Activated CD8-positive, alpha-beta T cell treated with anti-CD3 and anti-CD28 coated beads, Interleukin-2, amount 10 ng/mL, durations not matched to agents 7 days and 5 days (primary cell): ENCODE results near the gene DEUP1. TPM values are rescaled to one million over a fixed set of nuclear protein-coding genes. Genes with fewer than 3 reads are reported as not detected.

Experiments
- ATAC-seq: fragments of 150-1000 bp; cut with Tn5 transposase; one replicate; pipeline ENCODE4 v1.10.0; 2021; ENCODE audit warnings: moderate library complexity
- CTCF ChIA-PET: fragments of 350-600 bp; sonication (Branson Sonifier 250); formaldehyde crosslinking; loops from one replicate; lab custom pipeline; 2021; ENCODE audit warnings: antibody characterized with exemption; lab: Charles Lee
- POLR2A ChIA-PET: fragments of 350-600 bp; sonication (Branson Sonifier 250); formaldehyde crosslinking; loops from one replicate; lab custom pipeline; 2021; ENCODE audit warnings: antibody characterized with exemption; lab: Charles Lee
- DNase-seq: peaks from one replicate; pipeline ENCODE4 v3.0.0-alpha.2; 2020
- H3K27ac Mint-ChIP-seq: one replicate; pipeline ENCODE4 v1.8.0; 2021; ENCODE audit warnings: mild to moderate bottlenecking, mixed read lengths
- H3K27me3 Mint-ChIP-seq: one replicate; pipeline ENCODE4 v1.8.0; 2021; ENCODE audit warnings: low read depth, mixed read lengths
- H3K36me3 Mint-ChIP-seq: one replicate; pipeline ENCODE4 v1.8.0; 2021; ENCODE audit warnings: low read depth, mixed read lengths
- H3K4me1 Mint-ChIP-seq: one replicate; pipeline ENCODE4 v1.8.0; 2021; ENCODE audit warnings: low read depth, mixed read lengths
- H3K4me3 Mint-ChIP-seq: one replicate; pipeline ENCODE4 v1.8.0; 2021; ENCODE audit warnings: mild to moderate bottlenecking, mixed read lengths
- H3K9me3 Mint-ChIP-seq: one replicate; pipeline ENCODE4 v1.8.0; 2022; ENCODE audit warnings: mixed read lengths; ENCODE audit not compliant: insufficient read depth
- total RNA-seq, 2 experiments: library from RNA; stranded (reverse); gene quantifications; one replicate each; pipeline ENCODE4 v1.2.3, GENCODE V29; 2021

Gene DEUP1
- total RNA-seq, 2 experiments from 2014 or later: not detected

DNA sequence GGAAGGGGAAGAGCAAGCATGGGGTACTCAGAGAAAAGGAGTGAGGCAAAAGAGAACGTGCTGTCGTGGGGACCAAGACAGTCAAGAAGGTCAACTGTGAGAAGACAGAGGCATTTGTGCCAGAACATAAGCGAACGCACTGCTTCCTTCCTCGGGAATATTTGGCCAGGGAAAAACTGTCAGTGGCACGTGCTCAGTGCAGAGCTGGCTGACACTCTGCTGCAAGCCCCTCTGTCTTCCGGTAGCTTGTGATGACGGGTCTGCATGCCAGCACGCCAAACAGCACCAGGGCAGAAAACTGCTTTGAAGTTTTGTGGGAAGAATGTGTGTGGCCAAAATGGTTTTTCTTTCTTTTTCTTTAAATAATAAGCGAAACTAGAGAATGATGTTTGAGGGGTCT is 152.0 kb downstream of the DEUP1 start:
- H3K4me3 Mint-ChIP-seq: no peak overlapping the region
- no peak for ATAC-seq
- no peak for DNase-seq
- H3K27ac Mint-ChIP-seq: no peak overlapping the region
- ChIA-PET CTCF (no interaction called here), POLR2A (no interaction called here)
- H3K36me3 Mint-ChIP-seq: no peaks in the 10 kb centered on the region
- no peaks in the 10 kb centered on the region for H3K4me1 Mint-ChIP-seq
- H3K27me3 Mint-ChIP-seq: no peaks in the 10 kb centered on the region
- H3K9me3 Mint-ChIP-seq: no peaks in the 10 kb centered on the region

DNA sequence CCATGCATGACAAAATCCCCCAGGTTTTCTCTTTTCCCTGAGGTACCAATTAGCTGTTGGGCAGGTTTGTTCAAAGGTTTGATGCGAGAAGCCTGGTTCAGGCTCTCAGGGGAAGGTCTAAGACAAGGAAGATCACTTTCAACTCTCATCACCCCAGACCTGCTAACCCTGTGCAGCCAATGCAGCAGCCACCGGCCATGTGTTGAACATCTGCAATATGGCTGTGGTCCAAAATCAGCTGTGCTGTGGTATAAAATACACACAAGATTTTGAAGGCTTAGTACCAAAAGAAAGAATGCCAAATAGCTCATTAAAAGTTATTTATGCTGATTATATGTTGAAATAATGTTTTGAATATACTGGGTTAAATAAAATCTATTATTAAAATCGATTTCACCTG is 154.2 kb downstream of the DEUP1 start:
- no peak overlapping the region for H3K4me3 Mint-ChIP-seq
- ChIA-PET CTCF (interaction anchor here (1.2 kb wide), 1 partner anchor 41 kb away, joined by 7 read pairs; no protein-coding TSS in a partner anchor), POLR2A (no interaction called here)
- DNase-seq (no peak), ATAC-seq (no peak)
- no peaks in the 10 kb centered on the region for H3K27me3 Mint-ChIP-seq
- H3K36me3 Mint-ChIP-seq: no peaks in the 10 kb centered on the region
- no peaks in the 10 kb centered on the region for H3K4me1 Mint-ChIP-seq
- no peaks in the 10 kb centered on the region for H3K9me3 Mint-ChIP-seq
- H3K27ac Mint-ChIP-seq: no peak overlapping the region

DNA sequence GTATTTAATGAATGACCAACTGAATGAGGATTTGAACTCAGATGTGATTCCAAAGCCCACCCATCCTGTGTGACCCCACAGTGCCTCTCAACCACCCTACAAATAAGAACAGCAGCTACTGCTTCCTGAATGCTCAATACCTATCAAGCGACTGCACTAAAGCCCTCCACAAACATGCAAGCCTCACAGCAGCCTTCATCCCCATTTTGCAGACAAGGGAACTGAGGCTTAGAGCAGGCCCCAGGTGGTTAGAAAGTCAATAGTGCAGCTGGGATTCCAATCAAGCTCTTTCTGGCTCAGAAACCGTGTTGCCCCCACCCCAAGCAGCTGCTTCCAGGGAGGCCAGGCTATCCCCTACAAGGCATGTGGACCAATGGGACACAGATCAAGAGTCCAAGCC is 155.4 kb downstream of the DEUP1 start:
- Mint-ChIP-seq H3K9me3 (no peaks in the 10 kb centered on the region), H3K36me3 (no peaks in the 10 kb centered on the region), H3K27me3 (no peaks in the 10 kb centered on the region), H3K4me1 (no peaks in the 10 kb centered on the region), H3K27ac (no peak overlapping the region), H3K4me3 (no peak overlapping the region)
- ATAC-seq: no peak
- ChIA-PET POLR2A (no interaction called here), CTCF (interaction anchor here (1.2 kb wide), 1 partner anchor 39 kb away, joined by 7 read pairs; no protein-coding TSS in a partner anchor)
- DNase-seq: no peak

DNA sequence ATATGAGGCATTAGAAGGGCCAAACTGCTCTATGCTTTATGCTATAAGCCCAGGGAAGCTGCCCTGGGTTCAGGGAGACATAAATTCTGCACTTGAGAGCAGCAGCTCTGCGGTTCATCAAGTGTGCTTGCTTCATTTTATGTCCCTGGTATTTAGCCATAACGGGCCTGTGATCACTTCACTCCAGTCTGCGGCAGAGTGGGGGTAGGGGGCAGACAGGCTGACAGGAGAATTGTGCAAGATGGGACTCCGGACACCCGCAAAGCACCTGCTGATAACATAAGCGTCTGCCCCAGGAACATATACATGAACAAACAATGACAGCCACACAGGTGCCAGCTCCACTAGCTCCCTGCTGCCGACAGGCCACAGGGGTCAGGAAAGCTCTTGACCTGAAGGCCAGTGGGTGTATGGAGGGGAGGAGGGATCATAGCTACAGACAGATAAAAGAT is 156.5 kb downstream of the DEUP1 start:
- Mint-ChIP-seq H3K27me3 (no peaks in the 10 kb centered on the region), H3K36me3 (no peaks in the 10 kb centered on the region), H3K27ac (no peak overlapping the region), H3K4me3 (no peak overlapping the region), H3K9me3 (no peaks in the 10 kb centered on the region), H3K4me1 (no peaks in the 10 kb centered on the region)
- DNase-seq: no peak
- no peak for ATAC-seq
- POLR2A ChIA-PET: no interaction called here
- CTCF ChIA-PET: no interaction called here

Other genes starting within 250 kb of the DEUP1 start
- gene SLC36A4, start 132.8 kb upstream of the DEUP1 start, total RNA-seq: 10 to 100 TPM in 1 of 2 experiments, 1 to 10 TPM in 1; 9.8 to 10.9 TPM
- 10 to 100 TPM; 17.7 to 18.0 TPM for gene SMCO4, start 212.6 kb downstream of the DEUP1 start, total RNA-seq